Keratinocyte (primary cell): ENCODE measurements around the gene LTB.

Experiments used
- CTCF ChIP-seq, 3 experiments: IDR thresholded peaks in 1 of 3; conservative IDR thresholded peaks in 1 of 3; optimal IDR thresholded peaks in 1 of 3; 2 replicates in 2 of 3; 3 replicates in 1 of 3; pipeline versions ENCODE3 to v1.5.1; 2011; ENCODE audit warnings: low read length in 3 of 3, mild to moderate bottlenecking in 3 of 3, moderate library complexity in 2 of 3, control low read depth in 1 of 3, inconsistent platforms in 1 of 3; ENCODE audit not compliant: insufficient read depth in 2 of 3; ENCODE audit errors: extremely low read depth in 1 of 3
- EZH2 ChIP-seq: IDR thresholded peaks from one replicate; pipeline ENCODE4 v1.6.1; 2012; ENCODE audit warnings: inconsistent platforms, mild to moderate bottlenecking, low read length, moderate library complexity

- no peak for TF ChIP-seq CTCF (optimal IDR thresholded peaks at IDR 0.05 in 1 of 3, IDR thresholded peaks at IDR 0.05 in 1 of 3, conservative IDR thresholded peaks at IDR 0.05 in 1 of 3; ENCODE audit: extremely low read depth in 1 of 3, insufficient read depth in 2 of 3, low read length in 3 of 3)
- no peak for TF ChIP-seq EZH2
Observed at GRCh38 chr6:31556307-31556706, 25.9 kb downstream of the LTB start.
